ENCODE results near the gene BMPR1A. TPM values are rescaled to one million over a fixed set of nuclear protein-coding genes. Genes with fewer than 3 reads are reported as not detected.

Gene BMPR1A
- total and polyA plus RNA-seq, 2 experiments from 2014 or later = 14.2 to 82.5 TPM

DNA sequence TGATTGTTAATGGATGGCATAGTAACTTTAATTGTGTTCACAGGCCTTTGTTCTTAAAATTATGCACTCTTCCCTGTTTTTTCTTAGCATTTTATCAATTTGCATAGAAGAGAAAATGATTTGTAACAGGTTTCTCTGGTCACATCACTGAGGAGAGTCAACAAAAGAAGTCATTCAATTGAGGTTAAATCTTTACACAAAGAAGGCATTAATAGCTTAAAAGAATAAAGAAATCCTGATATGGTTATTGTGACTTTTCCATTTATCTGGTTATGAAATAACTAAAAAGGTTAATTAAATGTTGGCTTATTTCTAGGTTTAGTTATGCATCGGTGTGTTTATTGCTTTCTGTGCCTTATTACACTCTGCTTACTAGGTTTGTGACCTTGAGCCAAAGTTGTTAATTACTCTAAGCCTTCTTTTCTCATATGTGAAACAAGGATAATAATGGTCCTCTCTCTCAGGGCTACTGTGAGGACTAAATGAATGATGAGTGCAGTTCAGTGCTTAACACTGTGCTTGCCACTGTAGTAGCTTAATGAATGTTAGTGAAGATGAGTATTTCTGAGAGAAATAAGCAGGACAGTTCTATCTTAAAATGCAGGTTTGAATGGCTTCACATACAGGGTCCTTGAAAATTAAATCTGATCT lies 12.1 kb downstream of the BMPR1A start:
- H3K27ac Mint-ChIP-seq = peak overlapping the region; percentile 87; the same call in 1 of the 2 replicates
- H3K27me3 Mint-ChIP-seq (ENCODE audit: insufficient read depth, low read depth, poor library complexity) = no peaks in the 10 kb centered on the region
- Histone ChIP-seq H3K36me3 (ENCODE audit: insufficient read depth) (no peaks in the 10 kb centered on the region), H3K27ac (ENCODE audit: low read depth) (no peak overlapping the region), H3K4me1 (ENCODE audit: insufficient read depth) (peaks cover 53% of the 10 kb centered on the region), H3F3A (replicated peaks; ENCODE audit: low read depth) (no peaks in the 10 kb centered on the region), H3K79me2 (replicated peaks; ENCODE audit: insufficient read depth) (peaks cover 100% of the 10 kb centered on the region), H2AFZ (no peak overlapping the region), H3K27me3 (ENCODE audit: insufficient read depth) (no peaks in the 10 kb centered on the region), H3K4me3 (no peak overlapping the region), H3K4me2 (peak overlapping the region; percentile 52), H3K9me2 (ENCODE audit: insufficient read depth) (no peaks in the 10 kb centered on the region), H4K20me1 (replicated peaks; ENCODE audit: insufficient read depth) (peaks cover 58% of the 10 kb centered on the region)
- TF ChIP-seq ZNF114 (CRISPR knock-in tag; IDR thresholded peaks at IDR 0.05) (no peak), ZNF331 (CRISPR knock-in tag; IDR thresholded peaks at IDR 0.05; ENCODE audit: low read depth) (no peak), CREB1 (CRISPR knock-in tag; IDR thresholded peaks at IDR 0.05; ENCODE audit: low read depth) (no peak), NANOG (IDR thresholded peaks at IDR 0.05; ENCODE audit: borderline replicate concordance) (no peak), CTCF (conservative IDR thresholded peaks at IDR 0.05; ENCODE audit: low read depth in 2 of 2) (no peak), STAT1 (IDR thresholded peaks at IDR 0.05; ENCODE audit: unreplicated experiment) (no peak), JUNB (IDR thresholded peaks at IDR 0.05; ENCODE audit: unreplicated experiment) (no peak)
- ATAC-seq (no peak), DNase-seq (ENCODE audit: low spot score) (no peak)
- no peak overlapping the region; the same call in 2 of the 3 replicates for H3K4me3 Mint-ChIP-seq
- H3K36me3 Mint-ChIP-seq (ENCODE audit: low read depth) = no peaks in the 10 kb centered on the region
- H3K4me1 Mint-ChIP-seq = peaks cover 52% of the 10 kb centered on the region
- no peaks in the 10 kb centered on the region for H3K9me3 Mint-ChIP-seq

- H2AFZ ChIP-seq = no peak overlapping the region
- Mint-ChIP-seq H3K4me3 (no peak overlapping the region; the same call in 2 of the 3 replicates), H3K27ac (0 out of 2 replicates have a peak overlapping the region, but pooled peaks have one; percentile 60), H3K27me3 (ENCODE audit: insufficient read depth, low read depth, poor library complexity) (no peaks in the 10 kb centered on the region), H3K4me1 (peaks cover 56% of the 10 kb centered on the region), H3K9me3 (no peaks in the 10 kb centered on the region), H3K36me3 (ENCODE audit: low read depth) (no peaks in the 10 kb centered on the region)
- ATAC-seq = peak; percentile 11
- H4K20me1 ChIP-seq (replicated peaks; ENCODE audit: insufficient read depth) = peaks cover 58% of the 10 kb centered on the region
- H3K27ac ChIP-seq (ENCODE audit: low read depth) = peak overlapping the region; percentile 7; the same call in 1 of the 2 replicates
- H3K36me3 ChIP-seq (ENCODE audit: insufficient read depth) = no peaks in the 10 kb centered on the region
- H3K27me3 ChIP-seq (ENCODE audit: insufficient read depth) = no peaks in the 10 kb centered on the region
- no peaks in the 10 kb centered on the region for H3K9me2 ChIP-seq (ENCODE audit: insufficient read depth)
- H3K4me1 ChIP-seq (ENCODE audit: insufficient read depth) = peaks cover 56% of the 10 kb centered on the region
- peaks cover 100% of the 10 kb centered on the region for H3K79me2 ChIP-seq (replicated peaks; ENCODE audit: insufficient read depth)
- peak overlapping the region; percentile 45; the same call in 1 of the 2 replicates for H3K4me2 ChIP-seq
- DNase-seq (ENCODE audit: low spot score) = no peak
- H3K4me3 ChIP-seq = no peak overlapping the region
- H3F3A ChIP-seq (replicated peaks; ENCODE audit: low read depth) = no peaks in the 10 kb centered on the region
- no peak for TF ChIP-seq REST (IDR thresholded peaks at IDR 0.05; ENCODE audit: unreplicated experiment)
- TF ChIP-seq, protein P1, sequence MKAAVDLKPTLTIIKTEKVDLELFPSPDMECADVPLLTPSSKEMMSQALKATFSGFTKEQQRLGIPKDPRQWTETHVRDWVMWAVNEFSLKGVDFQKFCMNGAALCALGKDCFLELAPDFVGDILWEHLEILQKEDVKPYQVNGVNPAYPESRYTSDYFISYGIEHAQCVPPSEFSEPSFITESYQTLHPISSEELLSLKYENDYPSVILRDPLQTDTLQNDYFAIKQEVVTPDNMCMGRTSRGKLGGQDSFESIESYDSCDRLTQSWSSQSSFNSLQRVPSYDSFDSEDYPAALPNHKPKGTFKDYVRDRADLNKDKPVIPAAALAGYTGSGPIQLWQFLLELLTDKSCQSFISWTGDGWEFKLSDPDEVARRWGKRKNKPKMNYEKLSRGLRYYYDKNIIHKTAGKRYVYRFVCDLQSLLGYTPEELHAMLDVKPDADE (IDR thresholded peaks at IDR 0.05) = no peak
- no peak for TF ChIP-seq STAT1 (IDR thresholded peaks at IDR 0.05; ENCODE audit: unreplicated experiment)
Observed at GRCh38 chr10:86769991-86770390, 13.6 kb downstream of the BMPR1A start.
